ENCODE results near the gene TMEM161B. TPM values are rescaled to one million over a fixed set of nuclear protein-coding genes. Genes with fewer than 3 reads are reported as not detected.

TMEM161B gene
- total and polyA plus RNA-seq, 2 experiments from 2014 or later: 8.6 to 11.2 TPM

- TF ChIP-seq CTCF (IDR thresholded peaks at IDR 0.05; ENCODE audit: low read depth, low read length): no peak
- DNase-seq (ENCODE audit: low read depth in 1 of 2, low spot score in 1 of 2): no peak
These were observed 19.3 kb upstream of the TMEM161B start for GRCh38 chr5:88287846-88288527.

GRCh38 chr5:88287302-88287701 lies 18.7 kb upstream of the TMEM161B start:
- no peak overlapping the region for H3K27ac ChIP-seq
- no peaks in the 10 kb centered on the region for H3K9me3 ChIP-seq (ENCODE audit: low read depth)
- H3K4me1 ChIP-seq (ENCODE audit: low read depth): no peaks in the 10 kb centered on the region
- no peak overlapping the region for H3K4me3 ChIP-seq
- DNase-seq (ENCODE audit: low read depth in 1 of 2, low spot score in 1 of 2): no peak
- H3K36me3 ChIP-seq: peaks cover 4% of the 10 kb centered on the region
- no peak for TF ChIP-seq CTCF (IDR thresholded peaks at IDR 0.05; ENCODE audit: low read depth, low read length)
- no peaks in the 10 kb centered on the region for H3K27me3 ChIP-seq

More at GRCh38 chr5:88287846-88288527, 19.3 kb upstream of the TMEM161B start:
- H3K4me3 ChIP-seq: no peak overlapping the region
- no peaks in the 10 kb centered on the region for H3K27me3 ChIP-seq
- H3K36me3 ChIP-seq: peaks cover 4% of the 10 kb centered on the region
- H3K9me3 ChIP-seq (ENCODE audit: low read depth): no peaks in the 10 kb centered on the region
- no peak overlapping the region for H3K27ac ChIP-seq
- no peaks in the 10 kb centered on the region for H3K4me1 ChIP-seq (ENCODE audit: low read depth)

GRCh38 chr5:88283690-88284089 lies 15.0 kb upstream of the TMEM161B start:
- no peak for DNase-seq (ENCODE audit: low read depth in 1 of 2, low spot score in 1 of 2)
- no peak overlapping the region for H3K27ac ChIP-seq
- no peak for TF ChIP-seq CTCF (IDR thresholded peaks at IDR 0.05; ENCODE audit: low read depth, low read length)
- H3K4me3 ChIP-seq: no peak overlapping the region
- H3K9me3 ChIP-seq (ENCODE audit: low read depth): no peaks in the 10 kb centered on the region
- no peaks in the 10 kb centered on the region for H3K4me1 ChIP-seq (ENCODE audit: low read depth)
- peaks cover 2% of the 10 kb centered on the region for H3K36me3 ChIP-seq
- no peaks in the 10 kb centered on the region for H3K27me3 ChIP-seq

GRCh38 chr5:88281322-88281721 lies 12.7 kb upstream of the TMEM161B start:
- Histone ChIP-seq H3K36me3 (peaks cover 2% of the 10 kb centered on the region), H3K27me3 (no peaks in the 10 kb centered on the region), H3K4me1 (ENCODE audit: low read depth) (no peaks in the 10 kb centered on the region), H3K4me3 (no peak overlapping the region), H3K27ac (no peak overlapping the region), H3K9me3 (ENCODE audit: low read depth) (no peaks in the 10 kb centered on the region)
- no peak for TF ChIP-seq CTCF (IDR thresholded peaks at IDR 0.05; ENCODE audit: low read depth, low read length)
- DNase-seq (ENCODE audit: low read depth in 1 of 2, low spot score in 1 of 2): no peak

- Histone ChIP-seq H3K27me3 (no peaks in the 10 kb centered on the region), H3K36me3 (peaks cover 5% of the 10 kb centered on the region), H3K9me3 (ENCODE audit: low read depth) (no peaks in the 10 kb centered on the region), H3K27ac (no peak overlapping the region), H3K4me3 (no peak overlapping the region), H3K4me1 (ENCODE audit: low read depth) (no peaks in the 10 kb centered on the region)
- TF ChIP-seq CTCF (IDR thresholded peaks at IDR 0.05; ENCODE audit: low read depth, low read length): no peak
- DNase-seq (ENCODE audit: low read depth in 1 of 2, low spot score in 1 of 2): no peak
These were observed 10.9 kb upstream of the TMEM161B start for GRCh38 chr5:88279584-88279983.

Measured in cardiac muscle cell (in vitro differentiated cells and primary cell).